Subcutaneous adipose tissue (tissue), 4 donors: ENCODE measurements around the gene EPS8L3. TPM values are rescaled to one million over a fixed set of nuclear protein-coding genes. Genes with fewer than 3 reads are reported as not detected.

Source experiments
- total RNA-seq, 4 donors: library from RNA; depleted of rRNA; stranded (reverse); fragments of >200 nt; gene quantifications; one replicate each; pipeline ENCODE4 v1.1.0, GENCODE V29; 2016
- TF ChIP-seq, protein P1 (sequence below): fragments of 450-650 bp; IDR thresholded peaks from one replicate; pipeline ENCODE4 v1.5.1; 2016; ENCODE audit warnings: low read depth, mild to moderate bottlenecking, control low read depth, antibody characterized with exemption, moderate library complexity

EPS8L3 gene
- total RNA-seq, 4 donors from 2014 or later: not detected

DNA sequence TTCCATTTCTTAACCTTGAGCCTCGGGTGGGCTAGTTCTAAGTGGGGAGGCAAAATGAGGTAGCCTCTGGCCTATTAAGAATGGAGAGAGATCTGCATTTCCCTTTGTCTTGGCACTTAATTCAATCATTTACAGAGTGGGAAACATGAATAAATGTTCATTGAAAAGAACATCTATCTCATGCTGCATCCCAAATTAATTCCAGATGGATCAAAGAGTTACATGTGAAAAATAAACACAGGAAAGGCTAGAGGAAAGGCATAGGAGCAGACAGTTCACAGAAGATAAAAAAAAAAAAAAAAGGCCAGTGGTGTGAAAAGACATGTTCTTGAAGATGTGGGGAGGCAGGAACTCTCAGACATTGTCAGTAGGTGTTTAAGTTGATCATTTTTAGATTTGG is 35.7 kb upstream of the EPS8L3 start:
- TF ChIP-seq, protein P1, sequence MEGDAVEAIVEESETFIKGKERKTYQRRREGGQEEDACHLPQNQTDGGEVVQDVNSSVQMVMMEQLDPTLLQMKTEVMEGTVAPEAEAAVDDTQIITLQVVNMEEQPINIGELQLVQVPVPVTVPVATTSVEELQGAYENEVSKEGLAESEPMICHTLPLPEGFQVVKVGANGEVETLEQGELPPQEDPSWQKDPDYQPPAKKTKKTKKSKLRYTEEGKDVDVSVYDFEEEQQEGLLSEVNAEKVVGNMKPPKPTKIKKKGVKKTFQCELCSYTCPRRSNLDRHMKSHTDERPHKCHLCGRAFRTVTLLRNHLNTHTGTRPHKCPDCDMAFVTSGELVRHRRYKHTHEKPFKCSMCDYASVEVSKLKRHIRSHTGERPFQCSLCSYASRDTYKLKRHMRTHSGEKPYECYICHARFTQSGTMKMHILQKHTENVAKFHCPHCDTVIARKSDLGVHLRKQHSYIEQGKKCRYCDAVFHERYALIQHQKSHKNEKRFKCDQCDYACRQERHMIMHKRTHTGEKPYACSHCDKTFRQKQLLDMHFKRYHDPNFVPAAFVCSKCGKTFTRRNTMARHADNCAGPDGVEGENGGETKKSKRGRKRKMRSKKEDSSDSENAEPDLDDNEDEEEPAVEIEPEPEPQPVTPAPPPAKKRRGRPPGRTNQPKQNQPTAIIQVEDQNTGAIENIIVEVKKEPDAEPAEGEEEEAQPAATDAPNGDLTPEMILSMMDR: no peak

DNA sequence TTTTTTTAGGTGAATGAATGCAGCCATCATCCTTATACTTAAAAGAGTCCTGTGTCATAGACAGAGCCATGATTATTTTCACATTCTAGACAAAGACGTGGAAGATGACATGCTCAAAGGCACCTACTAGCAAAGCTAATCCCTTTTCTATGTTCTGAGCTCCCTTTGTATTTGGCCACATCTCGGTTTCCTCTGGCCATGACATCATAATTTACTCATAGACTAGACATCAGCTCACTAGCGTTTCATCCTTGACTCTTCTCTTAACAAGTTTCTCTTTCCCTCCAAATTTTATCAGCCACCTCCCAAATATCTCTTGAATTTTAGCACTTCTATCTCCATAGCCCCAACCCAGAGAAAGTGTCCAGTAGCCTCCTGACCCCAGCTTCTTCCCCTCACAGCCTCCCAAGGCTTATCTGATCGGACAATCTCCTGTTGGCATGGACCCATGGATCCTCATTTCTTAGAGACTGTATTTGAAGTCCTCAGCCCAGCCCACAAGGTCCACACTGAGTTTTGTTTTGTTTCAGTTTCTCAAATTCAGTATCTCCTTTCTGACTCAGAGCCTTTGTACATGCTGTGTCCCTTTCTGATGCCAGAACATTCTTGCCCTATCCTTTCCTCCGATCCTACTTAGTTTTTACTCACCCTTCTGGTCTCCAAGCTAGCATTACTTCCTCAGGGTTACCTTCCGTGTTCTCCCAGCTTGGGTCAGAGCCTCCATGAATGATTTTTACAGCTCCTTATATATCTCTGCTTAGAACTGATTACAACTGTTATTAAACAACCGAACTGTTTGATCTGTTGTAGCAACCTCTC is 33.0 kb upstream of the EPS8L3 start:
- TF ChIP-seq, protein P1: no peak

DNA sequence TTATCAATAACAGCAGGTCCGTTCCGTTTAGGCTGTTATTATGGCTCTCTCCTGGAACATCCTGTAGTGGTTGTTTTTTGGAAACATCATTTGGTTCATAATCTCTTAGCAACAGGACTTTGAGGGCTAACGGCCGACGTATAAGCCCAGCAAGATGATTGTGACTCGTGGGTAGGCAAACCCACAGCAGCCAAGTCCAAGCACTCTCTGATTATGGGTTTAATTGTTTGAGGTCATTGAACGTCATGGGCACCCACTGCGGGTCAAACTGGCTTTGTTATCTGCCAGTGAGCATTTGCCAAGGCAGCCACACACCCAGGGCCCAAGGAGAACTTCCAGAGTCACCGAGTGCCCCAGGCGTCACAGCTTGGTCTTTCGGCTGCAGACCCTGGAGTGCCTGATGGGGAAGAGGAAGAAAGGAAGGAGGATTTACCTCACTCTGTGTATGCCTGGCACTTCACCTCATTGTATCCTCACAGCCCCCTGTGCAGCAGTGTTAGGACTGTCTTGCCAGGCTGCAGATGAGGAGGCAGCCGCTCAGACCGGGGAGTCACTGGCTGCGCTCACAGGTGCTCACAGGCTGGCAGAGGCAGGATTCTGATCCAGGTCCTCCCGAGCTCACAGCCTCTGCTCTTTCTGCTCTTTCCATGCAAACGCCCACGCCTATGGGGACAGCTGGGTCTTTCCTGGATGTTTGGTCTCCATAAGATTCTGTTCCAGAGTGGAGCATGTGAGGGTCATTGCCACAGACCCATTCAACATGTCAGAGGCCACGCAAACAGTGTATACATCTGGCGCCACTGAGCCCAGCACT is 30.8 kb upstream of the EPS8L3 start:
- TF ChIP-seq, protein P1: no peak

DNA sequence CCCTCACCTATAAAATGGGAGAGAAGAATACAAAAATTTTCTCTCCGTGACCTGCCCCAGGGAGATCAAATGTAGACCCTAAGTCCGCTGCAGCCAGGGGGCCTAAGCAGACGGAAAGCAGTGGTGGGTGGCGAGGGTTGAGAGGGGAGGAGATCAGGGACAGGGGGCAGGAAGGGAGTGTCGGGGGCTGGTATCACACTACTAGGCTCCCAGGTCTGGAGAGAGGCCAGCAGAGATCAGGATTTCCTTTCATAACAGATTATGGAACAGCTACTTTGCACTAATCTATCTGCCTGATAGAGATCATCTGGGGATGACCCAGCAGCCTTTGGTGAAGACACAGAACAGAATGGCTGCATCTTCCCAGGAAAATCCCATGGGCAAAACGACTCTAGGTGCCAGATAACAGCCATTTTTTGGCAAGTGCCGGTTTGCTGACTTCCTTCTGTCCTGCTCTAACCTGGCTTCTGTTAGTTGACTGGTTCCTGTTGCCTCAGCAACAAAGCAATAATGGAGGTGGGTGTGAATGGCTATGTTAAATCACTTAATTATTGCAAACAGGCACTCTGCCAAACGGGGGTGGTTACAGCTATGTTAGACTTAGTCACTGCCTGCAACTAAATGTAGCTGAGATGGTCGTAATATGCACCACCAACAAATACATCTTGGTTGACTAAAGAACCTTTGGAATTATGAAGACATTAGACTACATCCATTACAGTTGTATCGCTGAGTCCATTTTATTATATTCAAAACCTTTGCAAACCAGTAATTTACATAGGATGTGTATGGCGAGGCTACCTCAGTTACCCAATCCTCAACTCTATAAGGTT is 30.0 kb upstream of the EPS8L3 start:
- TF ChIP-seq, protein P1: no peak

DNA sequence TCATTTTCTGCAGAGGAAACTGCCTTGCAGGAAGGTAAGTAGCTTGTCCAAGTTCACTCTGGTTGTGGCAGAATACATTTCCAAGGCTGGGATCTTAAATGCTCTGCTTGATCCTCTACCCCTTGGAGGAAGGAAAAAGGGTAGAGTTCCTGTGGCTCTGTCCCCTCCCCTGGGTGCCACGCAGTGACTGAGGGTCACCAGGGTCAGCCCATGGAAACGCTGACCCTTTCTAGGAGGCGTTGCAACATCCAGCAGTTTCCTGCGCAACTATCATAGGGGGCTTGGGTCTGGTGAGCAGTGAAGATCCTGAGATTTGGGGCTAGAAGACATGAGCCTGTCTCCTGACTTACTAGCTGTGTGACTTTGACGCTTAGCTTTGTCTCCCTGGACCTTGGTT is 29.4 kb upstream of the EPS8L3 start:
- TF ChIP-seq, protein P1: no peak

DNA sequence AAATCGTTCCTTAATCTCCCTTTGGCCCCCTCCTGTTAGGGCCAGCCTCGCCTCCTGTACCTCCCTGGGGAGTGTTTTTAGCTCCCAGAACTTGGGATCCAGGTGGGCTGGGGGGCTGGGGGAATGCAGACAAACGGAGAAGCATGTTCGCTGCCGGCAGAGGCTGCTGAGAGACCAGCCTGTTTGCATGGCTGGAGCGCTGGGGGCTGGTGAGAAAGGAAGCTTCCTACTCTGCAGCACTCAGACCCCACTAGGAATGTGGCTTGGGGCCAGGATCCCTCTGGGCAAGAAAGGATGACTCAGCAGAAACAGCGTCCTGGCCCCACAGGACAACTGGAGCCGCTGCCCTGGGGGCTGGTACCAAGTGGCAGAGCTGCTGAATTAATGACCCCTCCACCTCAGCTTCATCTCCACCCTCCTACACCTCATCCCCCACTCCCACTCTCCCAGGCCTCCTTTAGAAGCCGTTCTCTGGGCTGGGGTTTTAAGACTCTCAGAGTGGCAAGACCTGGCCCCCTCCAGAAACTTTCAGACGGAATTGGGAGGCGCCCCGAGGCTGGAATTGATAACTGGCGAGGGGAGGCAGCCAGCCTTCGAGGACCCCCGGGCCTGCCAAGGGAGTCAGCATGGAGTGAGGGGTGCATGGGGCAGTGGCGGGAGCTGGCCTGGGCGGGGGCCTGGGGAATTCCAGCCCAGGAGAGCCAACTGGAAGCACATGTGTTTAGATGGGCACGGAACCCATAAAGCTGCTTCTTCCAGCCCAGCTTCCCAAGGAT is 28.5 kb upstream of the EPS8L3 start:
- TF ChIP-seq, protein P1: no peak
